NOMO-1 (cell line): ENCODE results near the gene AGAP1.

Experiments
- DNase-seq, 2 experiments: peaks; one replicate each; lab custom pipeline; 2025; ENCODE audit not compliant: unreplicated experiment in 2 of 2; lab: John Stamatoyannopoulos, UW

The AGAP1 gene

GRCh38 chr2:235855011-235855410 is 361.2 kb downstream of the AGAP1 start:
- no peak for DNase-seq

DNA sequence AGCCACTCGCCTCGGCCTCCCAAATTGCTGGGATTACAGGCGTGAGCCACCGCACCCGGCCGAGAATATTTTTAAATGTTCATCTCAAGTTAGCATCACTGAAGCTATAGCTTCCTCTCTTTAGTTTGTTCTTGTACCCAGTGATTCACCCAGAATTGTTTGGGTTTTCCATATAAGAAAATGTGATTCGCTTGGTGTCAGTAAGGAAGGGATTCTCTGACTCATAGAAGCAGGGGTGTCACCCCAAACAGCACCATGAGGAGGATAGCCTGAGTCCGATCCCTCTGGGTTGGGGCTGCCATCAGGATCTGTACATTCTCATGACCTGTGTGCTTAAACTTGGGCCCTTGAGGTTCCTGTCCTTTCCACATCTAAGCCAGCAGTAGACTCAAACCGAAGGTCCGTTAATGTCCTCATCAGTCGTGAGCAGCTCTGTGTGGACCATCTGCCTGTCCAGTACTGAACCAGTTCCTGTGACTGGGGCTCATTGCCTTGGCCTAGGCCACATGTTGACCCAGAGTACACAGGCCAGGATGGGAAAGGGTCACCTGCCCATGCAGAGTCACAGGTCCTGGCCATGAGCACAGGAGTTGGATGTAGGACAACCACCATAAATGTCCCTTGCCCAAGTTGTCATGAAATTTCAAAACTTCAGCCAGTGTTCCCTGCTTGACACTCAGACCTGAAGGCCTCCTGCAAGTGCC is 362.5 kb downstream of the AGAP1 start:
- DNase-seq: no peak

DNA sequence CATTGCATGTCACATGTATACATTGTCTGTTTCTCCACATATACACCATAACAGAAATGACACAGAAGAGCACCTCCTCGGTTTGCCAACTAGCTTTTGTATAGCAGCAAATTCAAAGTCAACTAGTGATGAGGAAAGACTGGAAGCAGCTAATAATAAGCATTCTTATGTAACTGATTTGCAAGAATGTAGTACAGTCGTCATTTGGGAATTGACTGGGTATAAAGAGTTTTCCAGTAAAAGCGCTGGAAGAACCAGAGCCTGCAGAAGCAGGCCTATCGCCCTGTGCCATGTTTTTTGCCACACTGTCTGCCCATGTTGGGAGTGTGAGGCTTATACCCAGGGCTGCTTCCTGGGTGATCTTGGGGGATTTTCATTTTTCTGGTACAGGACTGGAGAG is 363.8 kb downstream of the AGAP1 start:
- no peak for DNase-seq

GRCh38 chr2:235858881-235859280 is 365.0 kb downstream of the AGAP1 start:
- DNase-seq: no peak

DNA sequence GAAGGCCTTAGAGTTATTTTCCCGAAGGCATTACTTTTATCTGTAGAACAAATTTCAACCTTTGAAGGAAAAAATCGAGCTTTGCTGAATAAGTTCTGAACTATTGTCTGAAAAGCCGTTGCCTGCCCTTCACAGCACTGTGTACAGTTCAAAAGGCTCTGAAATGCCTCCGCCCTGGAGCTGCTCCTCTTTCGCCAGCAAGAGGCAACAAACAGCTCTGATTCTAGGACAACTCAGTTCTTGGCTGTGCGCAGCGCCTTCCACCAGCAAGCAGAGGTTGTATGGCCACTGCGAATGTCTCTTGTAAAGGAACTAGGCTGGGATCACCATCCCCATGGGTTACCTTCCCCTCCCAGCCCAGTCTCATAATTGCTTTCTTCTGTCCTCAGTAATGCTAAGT is 365.8 kb downstream of the AGAP1 start:
- DNase-seq: no peak

GRCh38 chr2:235860111-235860510 is 366.3 kb downstream of the AGAP1 start:
- no peak for DNase-seq

- no peak for DNase-seq
These were observed 367.0 kb downstream of the AGAP1 start for GRCh38 chr2:235860871-235861270.

DNA sequence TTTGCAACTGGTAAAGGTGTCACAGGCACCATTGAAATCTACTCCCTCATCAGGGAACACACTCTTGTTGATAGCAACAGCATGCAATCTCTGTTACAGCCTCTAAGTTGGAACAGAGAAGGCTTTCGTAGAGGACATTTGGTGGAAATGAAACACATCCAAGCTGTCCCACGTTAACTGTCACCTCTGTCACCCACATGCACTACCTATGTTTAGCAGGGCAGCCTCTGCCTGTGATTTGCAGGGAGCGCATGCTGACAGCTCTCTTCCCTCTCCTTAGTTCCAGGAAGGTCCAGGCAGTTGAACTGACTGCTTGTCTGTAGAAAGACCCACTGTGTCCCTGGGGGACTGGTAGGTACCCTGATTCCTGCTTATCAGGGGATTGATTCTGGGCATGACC is 367.5 kb downstream of the AGAP1 start:
- DNase-seq: no peak

DNA sequence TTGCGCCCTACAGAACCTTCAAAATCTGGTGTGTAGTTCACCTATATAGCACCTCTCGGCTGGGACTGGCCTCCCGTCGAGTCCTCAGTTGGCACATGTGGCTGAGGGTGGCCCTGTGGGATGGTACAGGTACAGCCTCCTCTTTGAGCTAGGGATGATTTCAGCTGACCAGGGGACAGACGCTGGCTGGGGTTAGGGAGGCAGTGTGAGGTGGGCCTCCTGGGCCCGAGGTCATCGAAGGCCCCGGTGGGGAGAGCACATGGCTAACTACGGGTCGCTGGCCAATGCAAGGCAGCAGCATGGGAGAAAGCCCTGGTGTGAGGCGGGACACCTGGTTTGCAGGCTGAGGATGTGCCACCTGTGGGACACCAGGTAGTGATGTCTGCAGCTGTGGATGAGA is 369.6 kb downstream of the AGAP1 start:
- no peak for DNase-seq

GRCh38 chr2:235864302-235864701 is 370.5 kb downstream of the AGAP1 start:
- DNase-seq: no peak

DNA sequence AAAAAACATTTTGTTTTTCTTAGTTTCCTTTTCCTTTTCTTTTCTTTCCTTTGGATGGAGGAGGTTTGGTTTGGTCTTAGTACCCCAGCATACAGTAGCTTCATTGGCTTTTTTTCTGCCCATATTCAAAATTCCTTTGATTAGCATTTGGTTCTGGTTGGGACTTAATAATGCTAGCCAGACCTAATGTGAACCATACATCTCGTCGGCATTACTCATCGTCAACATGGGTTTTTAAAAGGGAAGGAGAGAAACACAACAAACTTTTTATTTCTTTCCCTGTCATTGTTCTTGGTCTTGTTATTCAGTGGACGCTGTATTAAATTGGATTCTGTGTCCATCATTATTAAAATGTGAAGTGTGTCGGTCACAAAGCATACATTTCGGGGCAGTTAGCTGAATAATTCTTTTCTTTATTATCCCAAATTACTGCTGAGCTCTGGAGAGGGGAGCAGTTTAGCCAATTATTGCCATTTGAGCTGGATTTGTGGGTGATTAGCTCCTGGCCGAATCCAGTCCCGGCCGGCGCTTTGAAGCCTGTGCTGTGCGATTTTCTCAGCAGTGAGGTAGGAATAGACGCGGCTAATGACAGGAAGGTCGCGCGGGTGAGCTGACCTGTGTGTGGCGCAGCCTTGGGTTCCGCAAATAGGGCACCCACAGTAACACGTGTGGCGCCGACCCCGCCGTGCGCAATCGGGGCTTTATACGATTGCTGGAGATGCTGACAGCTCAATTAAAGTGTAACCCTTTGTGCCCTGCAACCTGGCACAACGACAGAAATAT is 371.1 kb downstream of the AGAP1 start:
- DNase-seq: no peak

GRCh38 chr2:235866373-235866772 is 372.5 kb downstream of the AGAP1 start:
- no peak for DNase-seq

DNA sequence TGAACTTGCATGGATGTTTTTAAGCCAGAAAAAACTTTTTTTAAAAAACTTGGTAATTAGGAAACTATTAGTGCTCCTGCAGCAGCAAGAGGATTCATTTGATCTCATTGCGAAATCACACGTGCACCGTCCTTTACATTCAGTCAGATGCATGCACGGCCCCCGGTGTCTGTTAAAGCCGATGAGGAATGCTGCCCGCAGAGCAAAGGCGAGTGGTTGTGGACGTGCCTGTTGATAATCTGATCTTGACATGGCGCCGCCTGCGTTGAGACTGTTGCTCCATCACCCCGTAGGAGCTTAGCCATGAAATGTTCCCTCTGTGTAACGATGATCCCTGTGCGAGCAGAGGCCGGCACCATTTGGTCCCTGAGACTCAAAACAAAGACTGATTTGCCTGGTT is 374.4 kb downstream of the AGAP1 start:
- DNase-seq: no peak

DNA sequence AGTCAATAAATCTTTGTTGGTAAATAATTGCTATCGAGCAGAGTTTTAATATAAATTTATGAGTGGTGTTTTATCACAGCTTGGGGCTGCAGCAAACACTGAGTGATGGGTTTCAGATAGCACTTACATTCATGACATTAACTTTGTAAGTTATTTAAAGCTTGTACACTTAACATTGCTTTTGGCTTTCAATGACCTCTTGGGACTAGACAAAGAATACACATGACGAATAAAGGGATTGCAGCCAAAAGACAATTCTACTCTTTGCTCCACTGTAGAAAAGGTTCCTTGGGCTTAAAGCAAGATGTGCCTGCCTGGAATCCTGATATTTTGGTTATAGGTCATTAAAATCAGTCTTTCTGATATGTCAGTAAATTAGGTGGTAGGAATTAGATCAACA is 374.8 kb downstream of the AGAP1 start:
- no peak for DNase-seq

- DNase-seq: no peak
These were observed 376.7 kb downstream of the AGAP1 start for GRCh38 chr2:235870515-235870914.

- no peak for DNase-seq
These were observed 382.3 kb downstream of the AGAP1 start for GRCh38 chr2:235876099-235876679.

- DNase-seq: no peak
These were observed 383.5 kb downstream of the AGAP1 start for GRCh38 chr2:235877275-235877802.

- DNase-seq: no peak
These were observed 385.3 kb downstream of the AGAP1 start for GRCh38 chr2:235879116-235879515.

GRCh38 chr2:235883675-235884074 is 389.8 kb downstream of the AGAP1 start:
- DNase-seq: no peak

- no peak for DNase-seq
These were observed 395.4 kb downstream of the AGAP1 start for GRCh38 chr2:235889302-235889630.

- no peak for DNase-seq
These were observed 399.4 kb downstream of the AGAP1 start for GRCh38 chr2:235893129-235893698.

DNA sequence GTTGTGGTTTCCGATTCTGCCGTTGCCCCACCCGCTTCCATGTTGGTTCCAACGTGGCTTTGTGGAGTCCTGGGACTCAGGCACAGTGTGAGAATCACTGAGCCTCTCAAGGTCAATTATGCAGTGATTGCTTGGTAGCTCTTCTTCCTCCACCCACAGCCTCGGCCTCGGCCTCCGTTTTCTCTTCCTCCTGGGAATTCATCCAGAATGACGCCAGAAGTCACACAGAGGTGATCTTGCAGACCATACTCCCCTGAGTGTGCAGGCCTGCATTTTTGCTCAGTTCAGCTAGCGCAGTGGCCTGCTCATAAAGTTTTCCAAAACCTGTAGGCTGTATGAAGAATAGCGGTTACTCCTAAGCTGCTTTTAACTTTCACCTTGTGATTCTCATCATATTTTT is 401.0 kb downstream of the AGAP1 start:
- DNase-seq: no peak
